ENCODE data around the gene ADAM30. TPM values are rescaled to one million over a fixed set of nuclear protein-coding genes. Genes with fewer than 3 reads are reported as not detected.

ADAM30 gene
- total and polyA plus RNA-seq, 2 of the 13 experiments (the other 11 are each of a cell fraction or from before 2014, with no cell fraction given) = not detected

DNA sequence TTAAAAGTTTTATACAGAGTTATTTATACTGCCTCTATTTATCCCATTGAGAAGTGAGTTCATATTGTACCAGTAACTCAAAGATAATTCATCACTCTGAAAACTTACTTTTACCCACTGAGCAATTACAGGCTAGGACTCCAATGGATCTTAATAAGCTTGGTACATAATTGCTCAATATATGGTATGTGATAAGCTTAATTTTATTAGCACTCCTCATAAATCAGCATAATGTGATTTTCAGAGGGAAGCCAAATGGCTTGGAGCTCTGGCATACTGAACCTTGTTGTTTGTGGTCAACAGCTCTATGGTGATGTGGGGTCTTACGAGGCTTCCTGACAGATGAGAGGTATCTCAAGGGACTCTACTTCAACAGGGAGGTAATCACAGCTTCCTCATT lies 26.3 kb downstream of the ADAM30 start:
- no peak for FAIRE-seq

More for the DNA sequence above, 26.3 kb downstream of the ADAM30 start:
- H3K79me2 ChIP-seq (ENCODE audit: insufficient read depth, low read length) = no peaks in the 10 kb centered on the region
- peaks cover 8% of the 10 kb centered on the region for H3K4me1 ChIP-seq (ENCODE audit: insufficient read depth, low read length)
- WGBS (ENCODE audit: low lambda C conversion rate) = 69% methylated on average over 1 of the region's 1 CpG
- no TSS peak for BruUV-seq (replicated peaks)
- no peak overlapping the region for H2AFZ ChIP-seq (ENCODE audit: low read length)
- intact Hi-C loops (cut with micrococcal nuclease; ENCODE audit: unreplicated experiment) (loop anchor here (2.0 to 10.0 kb wide), 2 partner anchors 61 to 275 kb away; no protein-coding TSS in a partner anchor), in situ Hi-C loops (cut with HindIII; ENCODE audit: extremely low pct_ligation_motif_present, low pct_unique_long_range_greater_than_20kb) (loop anchor here (10.0 kb wide), 2 partner anchors 55 to 95 kb away; partner anchors contain the start of gene REG4)
- H3K36me3 ChIP-seq (replicated peaks in 1 of 2; ENCODE audit: control insufficient read depth in 1 of 2, insufficient read depth in 2 of 2, low read length in 2 of 2) = no peaks in the 10 kb centered on the region
- H3K27ac ChIP-seq (ENCODE audit: extremely low read length, insufficient read depth, low read length) = no peak overlapping the region
- no peaks in the 10 kb centered on the region for H4K20me1 ChIP-seq (ENCODE audit: insufficient read depth, low read length)
- ATAC-seq (no peak), DNase-seq (ENCODE audit: low spot score) (no peak)
- H3K27me3 ChIP-seq (ENCODE audit: control insufficient read depth in 1 of 2, insufficient read depth in 2 of 2, low read length in 2 of 2) = 0 out of 5 replicates have a peak, but pooled peaks cover 1 to 8% of the 10 kb centered on the region in 2 experiments
- no peak overlapping the region for H3K9ac ChIP-seq (ENCODE audit: insufficient read depth, low read depth, low read length)
- TF ChIP-seq RARG (CRISPR knock-in tag; IDR thresholded peaks at IDR 0.05; ENCODE audit: low read depth) = no peak
- TF ChIP-seq, protein P1, sequence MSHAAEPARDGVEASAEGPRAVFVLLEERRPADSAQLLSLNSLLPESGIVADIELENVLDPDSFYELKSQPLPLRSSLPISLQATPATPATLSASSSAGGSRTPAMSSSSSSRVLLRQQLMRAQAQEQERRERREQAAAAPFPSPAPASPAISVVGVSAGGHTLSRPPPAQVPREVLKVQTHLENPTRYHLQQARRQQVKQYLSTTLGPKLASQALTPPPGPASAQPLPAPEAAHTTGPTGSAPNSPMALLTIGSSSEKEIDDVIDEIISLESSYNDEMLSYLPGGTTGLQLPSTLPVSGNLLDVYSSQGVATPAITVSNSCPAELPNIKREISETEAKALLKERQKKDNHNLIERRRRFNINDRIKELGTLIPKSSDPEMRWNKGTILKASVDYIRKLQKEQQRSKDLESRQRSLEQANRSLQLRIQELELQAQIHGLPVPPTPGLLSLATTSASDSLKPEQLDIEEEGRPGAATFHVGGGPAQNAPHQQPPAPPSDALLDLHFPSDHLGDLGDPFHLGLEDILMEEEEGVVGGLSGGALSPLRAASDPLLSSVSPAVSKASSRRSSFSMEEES (CRISPR knock-in tag; IDR thresholded peaks at IDR 0.05) = no peak
- TF ChIP-seq KDM3A (CRISPR knock-in tag; IDR thresholded peaks at IDR 0.05; ENCODE audit: low read depth) = no peak
- TF ChIP-seq AHR (CRISPR knock-in tag; IDR thresholded peaks at IDR 0.05) = no peak
- no peak for TF ChIP-seq ZNF615 (CRISPR knock-in tag; IDR thresholded peaks at IDR 0.05; ENCODE audit: borderline replicate concordance)
- no peak for TF ChIP-seq FIP1L1 (IDR thresholded peaks at IDR 0.05; ENCODE audit: borderline replicate concordance, insufficient read depth, low read depth, low read length)
- TF ChIP-seq TEAD3 (CRISPR knock-in tag; optimal IDR thresholded peaks at IDR 0.05; ENCODE audit: borderline replicate concordance) = no peak
- TF ChIP-seq, protein P2, sequence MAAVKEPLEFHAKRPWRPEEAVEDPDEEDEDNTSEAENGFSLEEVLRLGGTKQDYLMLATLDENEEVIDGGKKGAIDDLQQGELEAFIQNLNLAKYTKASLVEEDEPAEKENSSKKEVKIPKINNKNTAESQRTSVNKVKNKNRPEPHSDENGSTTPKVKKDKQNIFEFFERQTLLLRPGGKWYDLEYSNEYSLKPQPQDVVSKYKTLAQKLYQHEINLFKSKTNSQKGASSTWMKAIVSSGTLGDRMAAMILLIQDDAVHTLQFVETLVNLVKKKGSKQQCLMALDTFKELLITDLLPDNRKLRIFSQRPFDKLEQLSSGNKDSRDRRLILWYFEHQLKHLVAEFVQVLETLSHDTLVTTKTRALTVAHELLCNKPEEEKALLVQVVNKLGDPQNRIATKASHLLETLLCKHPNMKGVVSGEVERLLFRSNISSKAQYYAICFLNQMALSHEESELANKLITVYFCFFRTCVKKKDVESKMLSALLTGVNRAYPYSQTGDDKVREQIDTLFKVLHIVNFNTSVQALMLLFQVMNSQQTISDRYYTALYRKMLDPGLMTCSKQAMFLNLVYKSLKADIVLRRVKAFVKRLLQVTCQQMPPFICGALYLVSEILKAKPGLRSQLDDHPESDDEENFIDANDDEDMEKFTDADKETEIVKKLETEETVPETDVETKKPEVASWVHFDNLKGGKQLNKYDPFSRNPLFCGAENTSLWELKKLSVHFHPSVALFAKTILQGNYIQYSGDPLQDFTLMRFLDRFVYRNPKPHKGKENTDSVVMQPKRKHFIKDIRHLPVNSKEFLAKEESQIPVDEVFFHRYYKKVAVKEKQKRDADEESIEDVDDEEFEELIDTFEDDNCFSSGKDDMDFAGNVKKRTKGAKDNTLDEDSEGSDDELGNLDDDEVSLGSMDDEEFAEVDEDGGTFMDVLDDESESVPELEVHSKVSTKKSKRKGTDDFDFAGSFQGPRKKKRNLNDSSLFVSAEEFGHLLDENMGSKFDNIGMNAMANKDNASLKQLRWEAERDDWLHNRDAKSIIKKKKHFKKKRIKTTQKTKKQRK (IDR thresholded peaks at IDR 0.05; ENCODE audit: low read length) = no peak
- TF ChIP-seq, protein P3, sequence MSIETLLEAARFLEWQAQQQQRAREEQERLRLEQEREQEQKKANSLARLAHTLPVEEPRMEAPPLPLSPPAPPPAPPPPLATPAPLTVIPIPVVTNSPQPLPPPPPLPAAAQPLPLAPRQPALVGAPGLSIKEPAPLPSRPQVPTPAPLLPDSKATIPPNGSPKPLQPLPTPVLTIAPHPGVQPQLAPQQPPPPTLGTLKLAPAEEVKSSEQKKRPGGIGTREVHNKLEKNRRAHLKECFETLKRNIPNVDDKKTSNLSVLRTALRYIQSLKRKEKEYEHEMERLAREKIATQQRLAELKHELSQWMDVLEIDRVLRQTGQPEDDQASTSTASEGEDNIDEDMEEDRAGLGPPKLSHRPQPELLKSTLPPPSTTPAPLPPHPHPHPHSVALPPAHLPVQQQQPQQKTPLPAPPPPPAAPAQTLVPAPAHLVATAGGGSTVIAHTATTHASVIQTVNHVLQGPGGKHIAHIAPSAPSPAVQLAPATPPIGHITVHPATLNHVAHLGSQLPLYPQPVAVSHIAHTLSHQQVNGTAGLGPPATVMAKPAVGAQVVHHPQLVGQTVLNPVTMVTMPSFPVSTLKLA (IDR thresholded peaks at IDR 0.05) = no peak
- TF ChIP-seq FOXK1 (CRISPR knock-in tag; IDR thresholded peaks at IDR 0.05; ENCODE audit: borderline replicate concordance, low read depth) = no peak
- no peak for TF ChIP-seq MED8 (CRISPR knock-in tag; IDR thresholded peaks at IDR 0.05; ENCODE audit: insufficient replicate concordance)
- no peak for TF ChIP-seq ZNF510 (CRISPR knock-in tag; IDR thresholded peaks at IDR 0.05; ENCODE audit: low read depth)
- ChIA-PET CTCF (ENCODE audit: low intra/inter-chr PET ratio, low total read pairs) (interaction anchor here (2.4 kb wide), 1 partner anchor 126 kb away, joined by 5 read pairs; no protein-coding TSS in a partner anchor), POLR2A (no interaction called here)
- no peaks in the 10 kb centered on the region for H3K9me3 ChIP-seq (ENCODE audit: low read length)
- H3K4me3 ChIP-seq (replicated peaks in 1 of 3; ENCODE audit: insufficient read depth in 1 of 3, low read depth in 2 of 3, low read length in 3 of 3) = no peak overlapping the region
- no peak overlapping the region for H3K4me2 ChIP-seq (ENCODE audit: low read depth, low read length)

All from HepG2 (cell line).